ENCODE measurements around the gene TCF4. TPM values are rescaled to one million over a fixed set of nuclear protein-coding genes. Genes with fewer than 3 reads are reported as not detected.

The TCF4 gene
- total RNA-seq, 1 experiment from 2014 or later: 0.42 TPM

- TF ChIP-seq SP1 (IDR thresholded peaks at IDR 0.05; ENCODE audit: low read depth): no peak
- TF ChIP-seq TCF7L2 (IDR thresholded peaks at IDR 0.05; ENCODE audit: borderline replicate concordance, extremely low read depth, insufficient read depth, insufficient read length): no peak
- TF ChIP-seq ZNF274 (IDR thresholded peaks at IDR 0.05; ENCODE audit: low read depth, low read length): no peak
- no peak for TF ChIP-seq ZFX (IDR thresholded peaks at IDR 0.05)
- no peak for TF ChIP-seq ELF1 (IDR thresholded peaks at IDR 0.05; ENCODE audit: borderline replicate concordance, low read depth)
- TF ChIP-seq EZH2phosphoT487 (IDR thresholded peaks at IDR 0.05; ENCODE audit: borderline replicate concordance): no peak
- TF ChIP-seq CBX3 (IDR thresholded peaks at IDR 0.05; ENCODE audit: low read depth): no peak
- no peak for TF ChIP-seq POLR2A (IDR thresholded peaks at IDR 0.05; ENCODE audit: borderline replicate concordance, extremely low read depth, insufficient read depth, insufficient read length)
- TF ChIP-seq SRF (IDR thresholded peaks at IDR 0.05; ENCODE audit: low read depth): no peak
- TF ChIP-seq EZH2 (IDR thresholded peaks at IDR 0.05): no peak
- TF ChIP-seq SIN3A (IDR thresholded peaks at IDR 0.05; ENCODE audit: low read depth): no peak
- TF ChIP-seq MAX (IDR thresholded peaks at IDR 0.05): no peak
- no peak for TF ChIP-seq CEBPB (IDR thresholded peaks at IDR 0.05; ENCODE audit: low read depth)
- no peak for TF ChIP-seq FOSL1 (IDR thresholded peaks at IDR 0.05; ENCODE audit: low read depth)
- no peak for TF ChIP-seq YY1 (IDR thresholded peaks at IDR 0.05; ENCODE audit: extremely low read depth, insufficient replicate concordance, low read depth, low read length)
- Histone ChIP-seq H3K4me2 (ENCODE audit: low read length) (no peak overlapping the region), H4K20me1 (ENCODE audit: insufficient read depth) (no peaks in the 10 kb centered on the region), H3K79me2 (ENCODE audit: insufficient read depth, low read length) (no peaks in the 10 kb centered on the region), H3K4me3 (replicated peaks in 1 of 2; ENCODE audit: low read depth in 1 of 2, low read length in 2 of 2) (no peak overlapping the region), H3K36me3 (ENCODE audit: control insufficient read depth in 1 of 2, insufficient read depth in 2 of 2, low read length in 2 of 2) (no peaks in the 10 kb centered on the region), H3K9me3 (ENCODE audit: control insufficient read depth in 1 of 2, insufficient read depth in 1 of 2, low read depth in 1 of 2, low read length in 2 of 2) (no peaks in the 10 kb centered on the region), H3K4me1 (ENCODE audit: control insufficient read depth in 1 of 2, insufficient read depth in 2 of 2, low read length in 2 of 2) (no peaks in the 10 kb centered on the region), H3K27me3 (ENCODE audit: insufficient read depth, low read length) (peaks cover 12% of the 10 kb centered on the region; the same call in 1 of the 2 replicates), H3K9ac (ENCODE audit: low read length) (no peak overlapping the region), H3K9me2 (ENCODE audit: insufficient read depth) (no peaks in the 10 kb centered on the region), H2AFZ (ENCODE audit: low read depth, low read length, poor library complexity, severe bottlenecking) (no peak overlapping the region), H3K27ac (ENCODE audit: low read depth, low read length) (no peak overlapping the region)
- DNase-seq (ENCODE audit: low read depth, low spot score) (no peak), ATAC-seq (no peak)
- ChIA-PET RAD21 (ENCODE audit: low non-redundant PET in 1 of 2, low total read pairs in 2 of 2, uncharacterized antibody in 2 of 2, unreplicated experiment in 2 of 2) (no interaction called here), CTCF (no interaction called here), POLR2A (no interaction called here)
- no TSS peak for BruUV-seq (replicated peaks)
- intact Hi-C loops (cut with micrococcal nuclease): no loop called here
These were observed 344.7 kb downstream of the TCF4 start for GRCh38 chr18:55243255-55243654.
